Hypothalamus (tissue), 51 donors: ENCODE results near the gene PKN2.
A peak's percentile ranks its signal among the peaks of the same experiment; 100 is the strongest.

Experiments used
- DNase-seq, 51 donors: peaks; one replicate each; lab custom pipeline; 2025; lab: John Stamatoyannopoulos, UW

Gene PKN2

DNA sequence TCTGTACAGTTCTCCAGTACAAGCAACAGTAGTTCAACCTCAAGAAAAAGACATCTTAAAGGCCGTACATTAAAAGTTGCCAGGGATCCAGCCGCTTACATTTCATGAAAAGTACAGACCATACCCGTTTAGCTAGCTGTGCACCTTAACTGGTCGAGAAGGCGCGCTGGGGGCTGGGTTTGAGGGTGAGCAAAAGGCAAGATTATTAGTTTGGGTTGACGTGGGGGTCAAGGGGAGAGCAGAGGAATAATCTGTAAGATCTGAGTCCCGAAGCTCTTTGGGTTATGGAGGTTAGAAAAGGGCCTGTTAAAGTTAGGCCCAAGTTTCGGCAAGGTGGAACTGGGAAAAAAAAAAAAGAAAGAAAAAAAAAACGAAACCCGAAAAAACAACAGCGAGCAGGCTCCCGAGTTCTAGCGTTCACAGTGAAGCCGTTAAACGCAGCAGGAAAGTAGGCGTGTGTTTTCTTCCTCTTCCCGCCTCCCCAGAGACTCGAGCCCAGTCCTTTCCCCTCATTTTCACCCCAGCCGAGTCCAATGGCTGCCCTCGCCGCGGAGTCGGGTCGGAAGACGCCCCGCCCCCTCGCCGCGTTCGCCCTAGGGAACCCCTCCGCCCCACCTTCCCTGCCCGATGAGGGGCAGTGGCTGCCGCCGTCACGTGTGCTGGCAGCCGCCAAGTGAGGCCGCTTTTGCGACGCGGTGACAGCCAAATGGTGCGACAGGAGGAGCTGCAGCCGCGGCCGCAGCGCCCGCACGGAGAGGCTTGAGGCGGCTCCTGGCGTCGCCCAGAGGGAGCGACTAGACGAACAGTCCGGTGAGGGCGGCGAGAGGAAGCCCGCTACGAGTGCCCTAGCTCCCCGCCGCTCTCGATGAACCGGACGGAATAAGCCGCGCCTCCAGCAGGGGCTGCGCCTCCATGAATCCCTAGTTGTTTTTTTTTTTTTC, at the start of gene PKN2:
Gene PKN2, plus strand, starts transcription at position 733 of the 941 bp plus-strand sequence. CDS start 308 bp downstream, outside the sequence.
- DNase-seq = peak; percentile 65 to 97 (median 92)

DNA sequence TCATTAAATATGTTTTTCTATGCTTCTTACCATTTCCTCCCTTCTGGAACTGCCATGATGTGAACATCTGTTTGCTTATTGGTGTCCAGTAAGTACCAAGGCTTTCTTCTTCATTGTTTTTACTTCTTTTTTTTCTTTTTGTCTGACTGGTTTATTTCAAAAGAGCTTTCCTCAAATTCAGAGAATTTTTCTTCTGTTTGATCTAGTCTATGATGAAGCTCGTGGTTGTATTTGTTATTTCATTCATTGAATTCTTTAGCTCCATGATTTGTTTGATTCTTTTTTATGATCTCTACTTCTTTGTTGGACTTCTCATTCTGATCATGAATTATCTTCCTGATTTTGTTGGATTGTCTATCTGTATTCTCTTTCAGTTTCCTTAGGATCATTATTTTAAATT, 49.5 kb upstream of the PKN2 start:
- no peak for DNase-seq

DNA sequence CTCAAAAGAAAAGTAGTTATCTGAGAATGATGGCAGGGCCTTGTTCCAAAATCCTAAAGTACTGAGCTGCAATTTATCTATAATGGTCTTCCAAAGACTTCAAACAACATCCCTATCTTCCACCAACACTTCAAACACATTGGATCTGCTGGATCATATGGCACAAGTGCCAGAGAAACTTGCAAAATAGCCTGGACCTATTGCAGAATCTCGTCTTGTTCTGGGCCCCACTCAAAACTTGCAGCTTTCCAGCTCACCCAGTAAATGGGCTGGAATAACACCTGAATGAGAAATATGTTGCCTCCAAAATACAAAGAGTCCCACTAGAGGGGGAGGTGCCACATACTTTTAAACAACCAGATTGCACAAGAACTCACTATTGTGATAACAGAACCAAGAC, 44.0 kb upstream of the PKN2 start:
- no peak for DNase-seq

DNA sequence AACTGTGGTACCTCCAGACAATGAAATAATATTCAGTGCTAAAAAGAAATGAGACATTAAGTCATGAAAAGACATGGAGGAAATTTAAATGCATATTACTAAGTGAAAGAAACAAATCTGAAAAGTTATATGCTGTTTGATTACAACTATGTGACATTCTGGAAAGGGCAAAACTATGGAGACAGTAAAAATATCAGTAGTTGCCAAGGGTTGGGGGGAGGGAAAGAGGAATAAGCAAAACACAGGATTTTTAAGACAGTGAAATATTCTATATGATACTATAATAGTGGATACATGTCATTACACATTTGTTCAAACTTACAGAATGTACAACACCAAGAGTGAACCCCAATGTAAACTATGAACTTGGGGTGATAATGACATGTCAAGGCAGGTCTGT, 38.2 kb upstream of the PKN2 start:
- no peak for DNase-seq

DNA sequence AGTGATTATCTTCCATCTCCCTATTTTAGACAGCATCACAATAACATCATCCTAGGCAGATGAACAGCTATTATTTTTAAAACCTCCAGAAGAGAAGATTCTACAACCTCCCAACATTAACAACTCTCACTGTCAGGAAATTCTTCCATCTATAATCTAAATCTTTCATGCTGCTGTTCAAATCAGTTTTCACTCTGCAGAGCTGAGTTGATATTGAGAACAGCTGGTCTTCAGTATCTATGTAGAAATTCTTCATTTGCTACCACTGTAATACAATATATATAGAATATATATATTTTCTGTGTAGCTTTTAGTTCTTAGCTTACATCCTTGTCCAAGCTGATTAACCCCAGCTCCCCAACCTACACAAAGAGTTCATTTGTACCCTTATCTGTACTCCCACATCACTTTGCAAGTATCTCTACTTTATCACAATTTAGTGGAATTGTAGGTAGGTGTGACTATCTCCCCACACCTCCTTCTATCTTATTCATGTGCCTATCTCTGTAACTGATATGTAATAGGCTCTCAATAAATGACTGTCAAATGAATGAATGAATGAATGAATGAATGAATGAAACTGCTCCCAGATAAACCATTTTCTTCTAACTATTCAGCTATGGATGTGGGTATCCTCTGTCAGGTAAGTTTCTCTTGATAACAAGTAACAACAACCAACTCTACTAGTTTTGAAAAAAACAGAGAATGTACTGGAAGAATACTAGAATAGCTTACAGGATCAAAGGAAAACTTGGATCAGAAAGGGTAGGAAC, 37.4 kb upstream of the PKN2 start:
- no peak for DNase-seq

DNA sequence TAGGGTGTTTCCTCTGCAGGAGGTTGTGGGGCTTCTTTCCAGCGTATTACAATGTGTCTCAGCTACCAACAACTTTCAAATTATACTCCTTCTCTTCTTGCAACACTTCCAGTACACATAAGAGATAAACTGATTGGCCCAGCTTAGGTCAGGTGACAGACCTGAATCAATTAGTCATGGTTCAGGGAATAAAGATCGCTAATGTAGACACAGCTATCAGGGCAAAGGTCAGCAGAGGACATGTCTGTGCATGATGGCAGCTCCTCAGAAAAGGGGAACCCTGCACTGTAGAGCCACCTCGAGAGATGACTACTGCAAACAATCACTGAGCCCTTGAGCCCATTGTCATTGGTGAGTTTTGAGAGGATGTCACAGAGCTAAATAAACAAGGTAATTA, 36.8 kb upstream of the PKN2 start:
- no peak for DNase-seq

DNA sequence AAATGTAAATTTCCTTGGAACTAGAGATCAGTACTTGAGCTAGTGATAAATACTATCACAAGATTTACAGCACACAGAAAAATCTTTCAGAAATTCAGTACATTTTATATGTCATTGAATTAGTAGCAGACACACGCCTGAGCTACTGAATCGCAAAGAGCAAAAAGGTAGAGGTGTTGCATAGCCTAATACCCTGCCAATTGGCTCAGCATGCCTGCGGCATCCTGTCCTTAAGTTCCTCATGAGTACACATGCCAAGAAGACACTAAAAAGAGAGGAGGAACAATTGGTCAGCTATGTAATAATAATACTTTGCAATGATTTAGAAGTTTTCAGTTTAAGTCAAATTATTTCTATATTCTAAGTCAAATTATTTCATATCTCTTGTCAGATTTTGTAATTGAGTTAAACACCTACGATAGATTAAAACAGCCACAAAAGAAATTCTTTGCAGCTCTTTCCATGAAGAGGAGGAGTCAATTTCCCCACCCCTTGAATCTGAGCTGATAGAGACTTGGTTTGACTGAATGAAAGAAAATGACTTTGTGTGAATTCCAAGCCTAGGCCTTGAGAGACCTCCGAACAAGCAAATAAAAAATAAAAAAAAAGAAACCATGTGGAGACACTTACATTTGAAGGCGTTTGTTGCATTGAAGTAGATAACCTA, 36.2 kb upstream of the PKN2 start:
- DNase-seq = no peak

DNA sequence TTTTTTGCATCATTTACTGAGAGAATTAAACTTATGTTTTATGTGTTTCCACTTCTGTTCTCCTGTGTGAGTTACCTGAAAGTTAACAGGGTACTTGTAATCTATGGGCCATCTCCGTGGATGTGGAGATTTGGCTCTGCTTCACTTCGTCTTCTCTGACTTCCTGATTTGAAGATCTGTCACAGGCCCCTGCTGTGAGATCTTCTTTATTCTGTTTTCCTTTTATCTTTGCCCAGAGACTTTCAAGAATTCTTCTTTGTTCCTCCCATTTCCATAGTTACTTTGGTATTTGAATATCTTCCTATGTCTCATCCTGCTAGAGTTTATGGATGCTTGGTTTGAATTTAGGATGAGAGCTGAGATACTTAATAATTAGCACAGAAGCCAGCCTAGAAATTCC, 35.4 kb upstream of the PKN2 start:
- no peak for DNase-seq

DNA sequence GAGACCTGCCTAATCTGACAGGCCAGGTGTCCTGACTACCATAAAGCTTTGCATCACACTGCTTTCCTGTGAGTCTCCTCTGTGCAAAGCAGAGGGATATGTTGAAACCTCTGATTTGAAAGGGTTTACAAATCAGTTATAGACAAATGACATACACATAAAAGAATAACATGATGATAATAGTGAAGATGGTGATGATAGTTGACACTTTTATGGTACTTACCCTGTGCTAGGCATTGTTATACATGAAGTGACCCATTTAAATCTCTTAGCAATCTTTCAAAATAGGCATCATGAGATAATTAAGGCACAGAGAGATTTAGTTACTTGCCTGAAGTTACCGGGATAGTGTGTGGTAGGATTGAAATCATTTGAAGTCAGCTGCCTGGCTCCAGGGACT, 34.1 kb upstream of the PKN2 start:
- no peak for DNase-seq

DNA sequence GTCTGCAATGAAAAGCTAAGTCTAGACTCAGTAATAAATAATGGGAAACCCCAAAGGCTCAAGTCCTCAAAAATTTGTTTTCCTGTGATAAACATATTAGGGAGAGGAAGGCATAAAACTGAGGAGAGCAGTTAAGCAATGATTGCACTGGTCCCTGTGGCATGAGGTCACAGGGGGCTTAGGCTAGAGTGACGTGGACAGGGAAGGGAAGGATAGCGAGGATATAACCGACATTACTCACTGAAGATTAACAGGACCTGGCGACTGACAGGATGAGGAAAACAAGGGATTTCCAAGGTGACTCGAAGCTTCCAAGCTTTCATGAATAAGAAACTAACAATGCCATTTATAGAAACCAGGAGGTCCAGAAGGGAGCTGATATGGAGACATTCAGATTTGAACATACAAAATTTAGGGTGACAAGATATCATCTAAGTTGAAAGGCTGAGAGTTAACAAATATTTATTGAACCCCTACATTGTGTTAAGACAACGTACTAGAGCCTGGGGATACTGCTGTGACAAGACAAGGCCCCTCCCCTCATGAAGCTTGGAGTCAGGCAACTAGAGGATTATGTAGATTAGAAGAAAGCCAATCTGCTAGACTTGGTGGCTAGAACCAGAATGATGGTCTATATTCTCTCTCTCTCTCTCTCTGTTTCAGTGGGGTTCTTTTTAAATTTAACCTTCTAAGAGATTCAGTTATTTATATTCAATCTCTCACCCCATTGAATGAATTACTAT, 33.2 kb upstream of the PKN2 start:
- no peak for DNase-seq

DNA sequence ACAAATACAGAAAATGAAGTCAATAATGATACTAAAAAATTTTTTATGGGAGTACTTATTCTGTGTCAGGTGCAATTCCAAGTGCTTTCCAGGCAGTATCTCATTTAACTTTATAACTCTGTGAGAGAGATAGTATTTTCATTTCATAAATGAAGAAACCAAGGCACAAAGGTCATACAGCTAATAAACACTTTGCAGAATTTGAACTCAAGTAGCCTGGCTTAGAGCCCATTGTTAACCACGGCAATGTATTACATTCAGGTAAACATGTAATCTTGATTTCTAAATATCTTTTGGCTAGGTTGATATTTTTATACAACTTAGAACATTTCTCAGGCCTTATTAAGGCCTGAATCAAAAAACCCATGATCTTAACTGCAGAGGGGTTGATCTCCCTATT, 28.9 kb upstream of the PKN2 start:
- DNase-seq = no peak

DNA sequence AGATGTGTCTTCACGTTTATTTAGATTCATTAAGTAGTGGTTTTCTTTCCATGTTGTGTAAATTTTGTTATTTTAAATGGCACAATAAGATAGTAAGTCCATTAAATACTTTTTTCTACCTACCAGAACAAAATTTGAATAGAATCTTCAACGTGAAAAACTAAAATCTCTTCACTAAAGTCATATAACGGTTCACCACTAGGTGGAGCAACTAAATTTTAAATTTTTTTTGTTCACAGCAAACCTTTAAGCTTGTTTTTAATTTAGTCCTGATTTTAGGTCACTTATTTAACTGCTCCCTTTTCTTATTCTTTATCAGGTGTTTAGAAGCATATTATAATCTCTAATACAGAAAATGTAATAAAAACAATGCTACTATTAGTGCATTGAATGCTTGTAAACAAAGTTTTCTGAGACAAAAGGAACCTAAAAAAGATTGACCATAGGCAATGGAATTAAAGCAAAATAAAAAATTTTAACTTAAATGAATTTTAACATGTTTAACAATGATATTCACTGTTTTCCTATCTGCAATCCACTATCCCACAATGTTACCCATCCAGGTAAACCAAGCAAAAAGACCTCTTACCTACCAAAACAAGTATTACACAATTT, 28.3 kb upstream of the PKN2 start:
- DNase-seq = no peak

DNA sequence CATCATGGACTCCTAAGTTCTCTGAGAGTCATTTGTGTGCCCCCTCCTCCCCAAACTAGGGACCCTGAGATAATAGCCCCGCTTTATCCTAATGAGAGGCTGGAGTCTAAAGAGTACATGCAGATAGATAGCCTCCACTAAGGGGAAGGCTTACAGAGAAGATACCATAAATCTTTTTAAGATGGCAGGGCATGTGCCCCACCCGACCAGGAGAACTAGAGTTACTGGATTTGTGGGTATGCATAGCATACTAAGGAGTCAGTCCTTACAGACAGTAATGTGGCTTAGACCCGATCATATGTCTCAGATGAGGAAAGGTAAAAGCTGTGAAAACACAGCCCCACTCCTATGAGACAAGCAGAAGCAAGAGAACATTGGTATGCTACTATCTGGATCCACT, 25.7 kb upstream of the PKN2 start:
- DNase-seq = no peak

DNA sequence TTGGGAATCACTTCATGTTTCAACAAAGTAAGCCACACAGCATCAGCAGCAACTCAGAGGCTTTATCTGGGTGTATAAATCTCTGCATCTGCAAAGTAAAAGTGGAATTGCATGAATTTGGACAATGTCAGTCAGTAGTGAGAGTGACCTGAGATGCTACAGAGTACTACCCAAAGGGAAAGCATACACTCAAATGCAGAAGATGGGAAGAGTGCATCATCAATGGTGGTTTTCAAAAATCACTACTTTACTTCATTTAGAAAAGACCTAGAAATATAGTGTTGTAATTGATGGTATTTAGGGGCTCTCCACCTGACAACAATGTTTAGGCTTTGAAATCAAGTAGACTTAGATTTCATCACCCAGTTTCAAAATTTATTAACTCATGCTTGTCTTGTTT, 24.5 kb upstream of the PKN2 start:
- DNase-seq = no peak

DNA sequence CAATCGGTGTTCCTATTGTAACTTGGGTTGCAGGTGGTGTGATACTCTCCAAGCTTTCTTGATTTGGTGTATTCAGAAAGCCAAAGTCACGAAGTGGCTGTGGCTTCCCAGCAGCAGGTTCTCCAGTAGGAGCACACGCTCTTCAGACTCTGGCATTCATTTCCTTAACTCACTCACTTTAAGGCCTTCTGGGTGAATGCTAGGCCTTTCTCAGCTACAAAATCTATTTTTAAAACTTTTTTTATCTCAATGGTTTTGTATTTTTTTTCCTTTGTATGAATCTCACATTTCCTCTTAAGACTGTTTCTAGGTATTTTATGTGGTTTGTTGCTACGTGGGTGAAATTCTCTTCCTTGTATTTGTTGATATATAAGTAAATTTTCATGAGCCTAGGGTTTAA, 22.9 kb upstream of the PKN2 start:
- no peak for DNase-seq

DNA sequence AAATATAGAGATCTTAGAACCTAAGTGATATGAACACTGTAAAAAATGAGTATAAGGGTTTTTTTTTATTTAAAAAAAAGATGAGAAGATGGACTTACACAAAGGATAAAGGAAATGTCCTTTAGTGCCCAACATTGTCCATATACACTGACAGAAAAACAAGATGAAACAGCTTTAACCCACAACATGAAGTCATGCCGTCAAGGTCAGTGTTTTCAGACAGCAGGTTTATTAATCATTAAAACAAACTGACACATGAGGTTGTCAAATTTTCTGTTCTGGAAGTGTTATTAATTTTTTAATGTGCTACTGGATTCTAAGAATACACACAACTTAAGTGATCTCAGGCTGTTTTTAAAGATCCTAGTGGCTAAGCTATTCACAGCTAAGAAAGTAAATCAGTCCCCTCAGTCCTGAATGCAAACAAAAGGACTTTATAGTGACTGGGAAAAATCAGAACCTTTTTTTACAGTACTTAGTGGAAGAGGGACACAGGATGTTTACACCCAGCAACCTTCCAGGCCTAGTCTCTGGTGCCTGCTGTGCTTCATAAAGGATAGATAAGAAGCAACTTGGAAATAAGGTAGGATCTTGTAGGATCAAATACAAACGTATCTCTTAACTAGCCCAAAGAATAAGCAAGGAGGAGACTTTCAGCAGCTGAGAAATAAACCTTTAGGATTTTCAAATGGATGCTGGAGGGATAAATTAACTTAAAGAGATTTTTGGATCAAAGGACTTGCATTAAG, 21.9 kb upstream of the PKN2 start:
- no peak for DNase-seq

DNA sequence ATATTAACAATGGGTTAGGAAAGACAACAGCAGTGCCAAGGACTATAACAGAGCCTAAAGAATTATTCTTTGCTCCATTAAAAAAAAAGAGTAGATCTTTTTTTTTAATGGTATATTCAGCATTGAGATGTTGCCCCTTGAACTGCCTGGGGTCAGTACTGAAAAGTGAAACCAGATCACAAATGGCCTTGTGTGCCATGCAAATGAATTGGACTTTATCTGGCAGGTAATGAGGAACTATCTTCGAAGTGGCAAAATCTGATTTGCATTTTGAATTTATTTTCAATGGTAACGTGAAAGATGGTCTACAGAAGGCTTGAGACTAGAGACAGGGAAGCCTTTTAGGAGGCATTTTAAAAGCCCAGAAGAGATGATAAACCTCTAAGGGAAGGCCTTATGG, 21.4 kb upstream of the PKN2 start:
- no peak for DNase-seq

DNA sequence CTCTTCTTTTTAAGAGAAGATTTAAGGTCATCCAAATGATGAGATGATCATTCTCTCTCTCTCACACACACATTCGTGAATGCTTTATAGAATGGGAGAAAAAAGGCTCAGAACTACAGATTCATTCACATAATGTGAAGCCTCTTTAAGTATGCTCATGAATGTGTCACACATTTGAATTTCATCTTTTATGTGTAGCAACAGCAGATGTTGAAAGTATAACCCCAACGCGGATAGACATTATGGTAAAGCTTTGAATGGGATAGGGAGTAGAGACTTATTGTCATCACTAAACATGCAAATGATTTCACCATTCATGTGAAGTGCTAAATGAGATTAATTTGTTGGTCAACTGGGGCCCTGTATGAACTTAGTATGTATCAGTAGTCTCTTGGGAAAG, 15.7 kb upstream of the PKN2 start:
- no peak for DNase-seq

DNA sequence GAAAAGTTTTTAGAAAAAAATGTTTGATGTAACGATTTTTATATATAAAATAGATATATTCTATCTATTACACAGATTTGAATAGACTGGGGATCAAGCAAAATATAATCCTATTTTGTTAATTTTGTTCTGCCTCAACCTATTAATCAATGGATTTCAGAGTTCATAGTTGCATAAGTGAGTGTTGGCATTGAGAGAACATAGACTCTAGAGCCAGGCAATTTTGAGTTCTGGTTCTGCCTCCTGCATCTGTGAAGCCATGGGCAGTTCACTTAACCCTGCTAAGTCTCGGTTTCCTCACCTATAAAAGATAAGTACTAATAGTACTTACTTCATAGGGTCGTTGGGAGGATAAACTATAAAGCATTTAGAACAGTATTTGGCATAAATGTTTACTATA, 13.6 kb upstream of the PKN2 start:
- no peak for DNase-seq

DNA sequence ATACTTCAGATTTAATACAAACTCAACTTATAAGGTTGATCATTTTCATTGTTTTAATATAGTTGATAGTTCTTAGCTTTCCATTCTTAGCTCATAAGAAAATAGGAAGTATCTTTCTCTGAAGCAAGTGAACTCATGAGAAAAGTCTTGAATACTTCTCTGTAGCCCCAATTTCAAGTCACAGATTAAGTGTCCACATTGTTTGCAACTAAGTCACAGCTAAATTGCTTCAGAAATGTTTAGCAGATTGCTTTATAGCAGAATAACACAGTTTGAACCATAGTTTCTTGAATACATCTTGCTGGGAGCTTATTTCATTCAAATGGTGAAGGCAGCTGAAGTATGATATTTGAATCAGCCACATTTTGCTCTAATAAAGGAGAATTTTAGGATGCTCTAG, 10.6 kb upstream of the PKN2 start:
- DNase-seq = no peak
